Measurements from ENCODE around the gene UAP1L1. TPM values are rescaled to one million over a fixed set of nuclear protein-coding genes. Genes with fewer than 3 reads are reported as not detected.

The UAP1L1 gene
- total and polyA plus RNA-seq, 12 donors = 0.28 to 68.7 (median 15.1) TPM

Small RNA genes lying within 50 kb of the gene (small RNA-seq; reads per million reads assigned to genes)
- gene RF00153 = 0.08 to 0.12 reads per million in 2 donors

Other genes starting within 250 kb of the UAP1L1 start
Only the 30 nearest of the 36 such genes appear.
- gene TRAF2, start 191.0 kb upstream of the UAP1L1 start, total RNA-seq = 10 to 100 TPM in 5 of 9 donors, 1 to 10 TPM in 4; 3.8 to 16.9 (median 10.3) TPM
- 10 to 100 TPM in 2 of 3 donors, 1 to 10 TPM in 1; 3.4 to 24.7 (median 13.2) TPM for gene TRAF2, start 191.0 kb upstream of the UAP1L1 start, polyA plus RNA-seq
- 100 to 1,000 TPM in 7 of 9 donors, 10 to 100 TPM in 2; 91.6 to 257 (median 202) TPM for gene FBXW5, start 132.8 kb upstream of the UAP1L1 start, total RNA-seq
- 100 to 1,000 TPM in 2 of 3 donors, 10 to 100 TPM in 1; 19.2 to 153 (median 125) TPM for gene FBXW5, start 132.8 kb upstream of the UAP1L1 start, polyA plus RNA-seq
- gene C8G, start 132.3 kb upstream of the UAP1L1 start, total RNA-seq = 1 to 10 TPM in 2 of 9 donors, under 1 TPM in 1, not detected in 6; 0.68 to 5.5 (median 1.2) TPM
- gene C8G, start 132.3 kb upstream of the UAP1L1 start, polyA plus RNA-seq = 1 to 10 TPM; 1.1 to 4.3 (median 3.3) TPM
- 10 to 100 TPM in 1 of 9 donors, 1 to 10 TPM in 7, not detected in 1; 1.7 to 16.6 (median 4.0) TPM for gene LCN12, start 125.2 kb upstream of the UAP1L1 start, total RNA-seq
- gene LCN12, start 125.2 kb upstream of the UAP1L1 start, polyA plus RNA-seq = 10 to 100 TPM in 2 of 3 donors, under 1 TPM in 1; 0.75 to 31.8 (median 25.7) TPM
- gene PTGDS, start 100.0 kb upstream of the UAP1L1 start, total RNA-seq = 100 to 1,000 TPM in 6 of 9 donors, 10 to 100 TPM in 2, 1 to 10 TPM in 1; 1.1 to 607 (median 197) TPM
- gene PTGDS, start 100.0 kb upstream of the UAP1L1 start, polyA plus RNA-seq = 100 to 1,000 TPM in 2 of 3 donors, 10 to 100 TPM in 1; 23.8 to 812 (median 672) TPM
- gene LCNL1, start 94.5 kb upstream of the UAP1L1 start, total RNA-seq = 1 to 10 TPM in 3 of 9 donors, under 1 TPM in 4, not detected in 2; 0.06 to 2.8 (median 0.41) TPM
- 10 to 100 TPM in 1 of 3 donors, 1 to 10 TPM in 1, under 1 TPM in 1; 0.26 to 10.5 (median 8.2) TPM for gene LCNL1, start 94.5 kb upstream of the UAP1L1 start, polyA plus RNA-seq
- 10 to 100 TPM; 20.3 to 44.5 (median 35.5) TPM for gene PAXX, start 85.1 kb upstream of the UAP1L1 start, total RNA-seq
- 100 to 1,000 TPM in 2 of 3 donors, 1 to 10 TPM in 1; 4.9 to 363 (median 209) TPM for gene PAXX, start 85.1 kb upstream of the UAP1L1 start, polyA plus RNA-seq
- 1 to 10 TPM in 2 of 9 donors, under 1 TPM in 5, not detected in 2; 0.22 to 1.3 (median 0.79) TPM for gene CLIC3, start 80.9 kb upstream of the UAP1L1 start, total RNA-seq
- 1 to 10 TPM in 2 of 3 donors, not detected in 1; 3.8 to 6.4 TPM for gene CLIC3, start 80.9 kb upstream of the UAP1L1 start, polyA plus RNA-seq
- gene ABCA2, start 49.3 kb upstream of the UAP1L1 start, total RNA-seq = 10 to 100 TPM in 8 of 9 donors, 1 to 10 TPM in 1; 2.9 to 54.4 (median 29.3) TPM
- 100 to 1,000 TPM in 1 of 3 donors, 10 to 100 TPM in 2; 13.6 to 150 (median 69.8) TPM for gene ABCA2, start 49.3 kb upstream of the UAP1L1 start, polyA plus RNA-seq
- gene FUT7, start 45.4 kb upstream of the UAP1L1 start, total RNA-seq = under 1 TPM in 5 of 9 donors, not detected in 4; 0.11 to 0.69 (median 0.21) TPM
- gene FUT7, start 45.4 kb upstream of the UAP1L1 start, polyA plus RNA-seq = under 1 TPM in 2 of 3 donors, not detected in 1; 0.16 to 0.17 TPM
- 10 to 100 TPM in 8 of 9 donors, 1 to 10 TPM in 1; 9.4 to 77.1 (median 41.2) TPM for gene NPDC1, start 31.3 kb upstream of the UAP1L1 start, total RNA-seq
- 100 to 1,000 TPM in 2 of 3 donors, 1 to 10 TPM in 1; 5.1 to 311 (median 194) TPM for gene NPDC1, start 31.3 kb upstream of the UAP1L1 start, polyA plus RNA-seq
- gene ENTPD2, start 23.5 kb upstream of the UAP1L1 start, total RNA-seq = under 1 TPM in 4 of 9 donors, not detected in 5; 0.28 to 0.53 (median 0.36) TPM
- gene ENTPD2, start 23.5 kb upstream of the UAP1L1 start, polyA plus RNA-seq = 1 to 10 TPM in 2 of 3 donors, not detected in 1; 1.6 to 1.7 TPM
- gene SAPCD2, start 7.0 kb upstream of the UAP1L1 start, total RNA-seq = 1 to 10 TPM in 2 of 9 donors, under 1 TPM in 7; 0.24 to 1.7 (median 0.79) TPM
- gene SAPCD2, start 7.0 kb upstream of the UAP1L1 start, polyA plus RNA-seq = under 1 TPM; 0.07 to 0.56 (median 0.17) TPM
- gene MAN1B1, start 9.5 kb downstream of the UAP1L1 start, total RNA-seq = 100 to 1,000 TPM in 1 of 9 donors, 10 to 100 TPM in 8; 44.5 to 102 (median 63.0) TPM
- 100 to 1,000 TPM in 1 of 3 donors, 10 to 100 TPM in 2; 44.4 to 138 (median 87.6) TPM for gene MAN1B1, start 9.5 kb downstream of the UAP1L1 start, polyA plus RNA-seq
- 100 to 1,000 TPM; 117 to 387 (median 234) TPM for gene DPP7, start 37.2 kb downstream of the UAP1L1 start, total RNA-seq
- gene DPP7, start 37.2 kb downstream of the UAP1L1 start, polyA plus RNA-seq = 1,000 to 10,000 TPM in 2 of 3 donors, 10 to 100 TPM in 1; 52.6 to 1,938 (median 1,109) TPM
- gene GRIN1, start 61.6 kb downstream of the UAP1L1 start, total RNA-seq = under 1 TPM in 4 of 9 donors, not detected in 5; 0.04 to 0.28 (median 0.08) TPM
- gene GRIN1, start 61.6 kb downstream of the UAP1L1 start, polyA plus RNA-seq = under 1 TPM; 0.04 to 0.16 (median 0.10) TPM
- not detected for gene LRRC26, start 92.5 kb downstream of the UAP1L1 start, total RNA-seq
- gene LRRC26, start 92.5 kb downstream of the UAP1L1 start, polyA plus RNA-seq = not detected
- gene TMEM210, start 94.5 kb downstream of the UAP1L1 start, total RNA-seq = not detected
- gene TMEM210, start 94.5 kb downstream of the UAP1L1 start, polyA plus RNA-seq = not detected
- 10 to 100 TPM; 18.1 to 72.1 (median 25.6) TPM for gene ANAPC2, start 111.0 kb downstream of the UAP1L1 start, total RNA-seq
- 100 to 1,000 TPM in 1 of 3 donors, 10 to 100 TPM in 1, 1 to 10 TPM in 1; 7.1 to 162 (median 89.7) TPM for gene ANAPC2, start 111.0 kb downstream of the UAP1L1 start, polyA plus RNA-seq
- gene SSNA1, start 111.2 kb downstream of the UAP1L1 start, total RNA-seq = 10 to 100 TPM; 50.0 to 98.1 (median 65.7) TPM
- gene SSNA1, start 111.2 kb downstream of the UAP1L1 start, polyA plus RNA-seq = 100 to 1,000 TPM in 2 of 3 donors, 10 to 100 TPM in 1; 13.2 to 138 (median 127) TPM
- gene TPRN, start 123.2 kb downstream of the UAP1L1 start, total RNA-seq = 10 to 100 TPM in 5 of 9 donors, 1 to 10 TPM in 4; 5.0 to 23.5 (median 10.7) TPM
- 1 to 10 TPM; 1.4 to 7.6 (median 3.4) TPM for gene TPRN, start 123.2 kb downstream of the UAP1L1 start, polyA plus RNA-seq
- gene TMEM203, start 128.1 kb downstream of the UAP1L1 start, total RNA-seq = 10 to 100 TPM; 32.7 to 48.4 (median 42.3) TPM
- 10 to 100 TPM; 21.7 to 30.2 (median 28.4) TPM for gene TMEM203, start 128.1 kb downstream of the UAP1L1 start, polyA plus RNA-seq
- 10 to 100 TPM in 7 of 9 donors, 1 to 10 TPM in 2; 4.5 to 21.4 (median 13.5) TPM for gene NDOR1, start 128.2 kb downstream of the UAP1L1 start, total RNA-seq
- 10 to 100 TPM in 2 of 3 donors, 1 to 10 TPM in 1; 1.6 to 36.4 (median 14.9) TPM for gene NDOR1, start 128.2 kb downstream of the UAP1L1 start, polyA plus RNA-seq
- gene RNF208, start 144.7 kb downstream of the UAP1L1 start, total RNA-seq = 10 to 100 TPM in 4 of 9 donors, 1 to 10 TPM in 5; 1.1 to 33.8 (median 8.9) TPM
- 10 to 100 TPM in 2 of 3 donors, 1 to 10 TPM in 1; 1.2 to 90.5 (median 36.5) TPM for gene RNF208, start 144.7 kb downstream of the UAP1L1 start, polyA plus RNA-seq
- 1 to 10 TPM in 6 of 9 donors, under 1 TPM in 3; 0.56 to 4.6 (median 1.2) TPM for gene CYSRT1, start 147.7 kb downstream of the UAP1L1 start, total RNA-seq
- 1 to 10 TPM in 2 of 3 donors, not detected in 1; 2.5 to 3.4 TPM for gene CYSRT1, start 147.7 kb downstream of the UAP1L1 start, polyA plus RNA-seq
- gene RNF224, start 150.0 kb downstream of the UAP1L1 start, total RNA-seq = under 1 TPM in 1 of 9 donors, not detected in 8; 0.06 TPM
- not detected for gene RNF224, start 150.0 kb downstream of the UAP1L1 start, polyA plus RNA-seq
- not detected for gene SLC34A3, start 153.4 kb downstream of the UAP1L1 start, total RNA-seq
- gene SLC34A3, start 153.4 kb downstream of the UAP1L1 start, polyA plus RNA-seq = not detected
- 100 to 1,000 TPM in 7 of 9 donors, 10 to 100 TPM in 2; 69.9 to 362 (median 144) TPM for gene TUBB4B, start 163.8 kb downstream of the UAP1L1 start, total RNA-seq
- gene TUBB4B, start 163.8 kb downstream of the UAP1L1 start, polyA plus RNA-seq = 100 to 1,000 TPM; 105 to 211 (median 200) TPM
- gene STPG3, start 173.8 kb downstream of the UAP1L1 start, total RNA-seq = 1 to 10 TPM in 1 of 9 donors, under 1 TPM in 1, not detected in 7; 0.25 to 3.1 TPM
- under 1 TPM in 1 of 3 donors, not detected in 2; 0.32 TPM for gene STPG3, start 173.8 kb downstream of the UAP1L1 start, polyA plus RNA-seq
- 10 to 100 TPM; 20.6 to 56.3 (median 38.5) TPM for gene NELFB, start 177.8 kb downstream of the UAP1L1 start, total RNA-seq
- 10 to 100 TPM; 10.9 to 48.3 (median 19.6) TPM for gene NELFB, start 177.8 kb downstream of the UAP1L1 start, polyA plus RNA-seq